Measurements from ENCODE around the gene SH3RF3.

SH3RF3 gene

DNA sequence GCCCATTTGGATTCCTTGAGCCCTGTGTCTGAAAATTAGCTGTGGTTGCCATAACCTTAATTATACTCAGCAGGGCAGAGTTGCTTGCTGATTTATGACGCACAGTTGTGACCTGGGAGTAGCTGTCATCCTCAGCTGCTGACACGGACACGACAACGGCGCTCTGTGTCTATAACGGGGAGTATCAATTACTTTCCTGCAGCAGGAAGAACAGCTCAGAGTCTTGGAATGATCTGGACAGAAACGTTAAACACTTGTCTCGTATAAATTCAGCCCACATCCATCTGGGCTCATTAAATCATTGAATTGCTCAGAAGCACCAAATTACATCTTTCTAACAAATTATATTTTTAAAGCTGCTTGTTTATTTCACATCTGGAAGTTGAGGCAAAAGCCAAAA is 368.5 kb downstream of the SH3RF3 start:
- DNase-seq (ENCODE audit: extremely low read depth, low read depth): peak; percentile 36
- TF ChIP-seq, protein P1, sequence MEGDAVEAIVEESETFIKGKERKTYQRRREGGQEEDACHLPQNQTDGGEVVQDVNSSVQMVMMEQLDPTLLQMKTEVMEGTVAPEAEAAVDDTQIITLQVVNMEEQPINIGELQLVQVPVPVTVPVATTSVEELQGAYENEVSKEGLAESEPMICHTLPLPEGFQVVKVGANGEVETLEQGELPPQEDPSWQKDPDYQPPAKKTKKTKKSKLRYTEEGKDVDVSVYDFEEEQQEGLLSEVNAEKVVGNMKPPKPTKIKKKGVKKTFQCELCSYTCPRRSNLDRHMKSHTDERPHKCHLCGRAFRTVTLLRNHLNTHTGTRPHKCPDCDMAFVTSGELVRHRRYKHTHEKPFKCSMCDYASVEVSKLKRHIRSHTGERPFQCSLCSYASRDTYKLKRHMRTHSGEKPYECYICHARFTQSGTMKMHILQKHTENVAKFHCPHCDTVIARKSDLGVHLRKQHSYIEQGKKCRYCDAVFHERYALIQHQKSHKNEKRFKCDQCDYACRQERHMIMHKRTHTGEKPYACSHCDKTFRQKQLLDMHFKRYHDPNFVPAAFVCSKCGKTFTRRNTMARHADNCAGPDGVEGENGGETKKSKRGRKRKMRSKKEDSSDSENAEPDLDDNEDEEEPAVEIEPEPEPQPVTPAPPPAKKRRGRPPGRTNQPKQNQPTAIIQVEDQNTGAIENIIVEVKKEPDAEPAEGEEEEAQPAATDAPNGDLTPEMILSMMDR (IDR thresholded peaks at IDR 0.05; ENCODE audit: low read depth, low read length): no peak

DNA sequence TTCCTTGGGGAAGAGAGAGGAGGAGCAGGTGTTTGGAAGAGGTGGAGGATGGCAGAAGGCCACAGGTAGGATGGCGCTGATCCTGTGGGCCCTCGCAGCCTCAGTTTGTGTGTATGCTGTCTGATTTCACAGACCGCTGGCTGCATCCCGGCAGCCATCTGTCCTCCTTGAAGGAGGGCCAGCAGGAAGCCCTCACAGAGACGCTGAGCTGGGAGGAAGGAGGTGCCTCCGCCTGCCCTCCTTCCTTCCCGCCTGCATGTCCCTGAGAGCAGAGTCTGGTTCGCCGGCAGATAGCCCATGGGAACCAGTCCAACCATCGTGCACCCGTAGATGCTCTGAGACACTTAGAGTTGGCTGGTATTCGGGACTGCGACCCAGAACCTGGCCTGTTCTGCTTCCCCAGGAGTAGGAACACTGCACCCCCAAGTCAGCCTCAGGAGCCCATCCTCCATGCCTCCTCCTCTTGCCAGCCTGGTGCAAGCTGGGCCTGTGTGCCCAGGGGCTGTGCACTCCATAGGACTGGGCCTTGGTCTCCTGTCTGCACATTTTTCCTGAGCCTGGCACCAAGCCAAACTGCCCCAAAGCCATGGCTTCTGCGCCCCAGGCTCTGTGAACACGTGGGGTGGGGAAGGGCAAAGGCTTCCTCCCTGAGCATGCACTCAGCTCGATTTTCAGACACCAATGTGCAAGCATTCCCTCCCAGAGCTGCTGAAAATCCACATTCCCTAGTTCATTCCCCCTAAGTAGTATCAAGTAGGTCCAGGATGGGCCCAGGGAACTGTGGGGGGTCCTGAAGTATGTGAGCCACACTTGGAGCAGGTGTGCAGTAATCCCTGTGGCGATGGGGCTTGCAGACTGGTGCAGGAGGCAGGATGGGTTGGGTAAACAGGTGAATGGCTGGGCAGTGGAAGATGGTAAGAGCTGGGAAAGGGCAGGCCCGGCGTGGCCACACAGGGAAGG is 369.2 kb downstream of the SH3RF3 start:
- DNase-seq (ENCODE audit: extremely low read depth, low read depth): no peak
- TF ChIP-seq, protein P1 (IDR thresholded peaks at IDR 0.05; ENCODE audit: low read depth, low read length): no peak

DNA sequence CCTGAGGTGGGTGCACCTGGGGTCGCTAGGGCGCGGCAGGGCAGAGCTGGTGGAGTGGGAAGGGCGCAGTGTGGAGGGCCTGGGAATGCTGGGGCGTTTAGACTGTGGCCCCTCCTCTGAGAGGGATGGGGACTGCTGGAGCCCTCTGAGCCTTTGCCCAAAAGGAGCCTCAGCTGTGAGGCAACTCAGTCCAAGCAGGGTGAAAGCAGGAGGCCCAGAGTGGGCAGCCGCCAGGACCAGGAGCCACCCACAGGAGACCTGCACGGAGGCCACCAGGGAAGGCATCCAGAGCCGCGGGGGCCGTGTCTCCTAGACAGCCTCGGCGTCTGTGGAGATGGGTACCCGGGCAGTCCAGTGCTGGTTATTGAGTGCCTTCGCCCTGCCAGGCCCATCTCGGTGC is 369.9 kb downstream of the SH3RF3 start:
- TF ChIP-seq, protein P1 (IDR thresholded peaks at IDR 0.05; ENCODE audit: low read depth, low read length): no peak
- no peak for DNase-seq (ENCODE audit: extremely low read depth, low read depth)

DNA sequence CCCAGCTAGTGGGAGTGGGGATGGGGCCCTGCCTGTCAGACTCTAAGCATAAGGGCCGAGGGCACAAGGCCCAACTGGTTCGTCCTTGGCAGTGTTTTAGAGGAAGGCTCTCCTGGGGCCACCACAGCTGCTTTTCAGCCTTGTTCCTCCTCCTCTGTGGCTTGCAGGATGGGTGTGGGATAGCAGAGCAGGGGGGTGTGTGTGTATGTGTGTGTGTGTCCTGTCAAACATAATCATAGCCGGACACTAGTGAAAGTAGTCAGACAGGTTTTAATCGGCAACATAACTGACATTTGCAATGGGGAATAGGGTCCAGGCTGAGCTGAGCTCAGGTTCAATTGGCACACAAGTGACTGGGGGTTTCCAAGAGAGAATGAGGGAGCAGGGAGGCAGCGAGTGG is 370.6 kb downstream of the SH3RF3 start:
- TF ChIP-seq, protein P1 (IDR thresholded peaks at IDR 0.05; ENCODE audit: low read depth, low read length): no peak
- no peak for DNase-seq (ENCODE audit: extremely low read depth, low read depth)

DNA sequence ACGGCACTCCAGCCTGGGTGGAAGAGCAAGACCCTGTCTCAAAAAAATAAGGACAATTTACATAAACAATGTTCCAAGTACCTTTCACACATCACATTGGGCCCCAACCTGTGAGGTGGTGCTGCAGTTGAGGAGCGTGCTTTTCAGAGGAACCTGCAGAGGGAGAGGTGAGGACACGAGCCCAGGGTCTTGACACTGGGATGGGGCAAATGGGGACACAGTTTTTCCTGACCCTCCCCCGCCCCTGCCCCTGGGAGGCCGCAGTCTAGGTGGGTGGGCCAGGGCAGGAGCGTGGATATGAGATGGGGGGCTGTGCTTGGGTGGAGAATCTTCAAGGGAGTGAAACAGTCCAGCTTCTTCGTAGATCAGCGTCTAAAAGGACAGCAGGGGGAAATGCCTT is 371.9 kb downstream of the SH3RF3 start:
- DNase-seq (ENCODE audit: extremely low read depth, low read depth): no peak
- TF ChIP-seq, protein P1 (IDR thresholded peaks at IDR 0.05; ENCODE audit: low read depth, low read length): no peak

DNA sequence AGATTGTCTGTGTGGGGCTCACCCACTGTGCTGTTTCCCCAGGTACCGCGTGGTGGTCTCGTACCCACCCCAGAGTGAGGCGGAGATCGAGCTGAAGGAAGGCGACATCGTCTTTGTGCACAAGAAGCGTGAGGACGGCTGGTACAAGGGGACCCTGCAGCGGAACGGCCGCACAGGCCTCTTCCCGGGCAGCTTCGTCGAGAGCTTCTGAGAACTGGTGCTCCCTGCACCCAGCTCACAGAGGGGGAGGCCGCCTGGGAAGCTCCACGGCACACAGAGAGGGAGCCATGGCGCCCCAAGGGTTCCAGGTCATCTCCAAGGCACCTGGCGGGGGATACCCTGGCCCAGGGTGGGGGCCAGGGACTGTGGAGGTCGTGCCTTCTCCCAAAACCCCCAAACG is 372.5 kb downstream of the SH3RF3 start:
- DNase-seq (ENCODE audit: extremely low read depth, low read depth): no peak
- TF ChIP-seq, protein P1 (IDR thresholded peaks at IDR 0.05; ENCODE audit: low read depth, low read length): no peak

DNA sequence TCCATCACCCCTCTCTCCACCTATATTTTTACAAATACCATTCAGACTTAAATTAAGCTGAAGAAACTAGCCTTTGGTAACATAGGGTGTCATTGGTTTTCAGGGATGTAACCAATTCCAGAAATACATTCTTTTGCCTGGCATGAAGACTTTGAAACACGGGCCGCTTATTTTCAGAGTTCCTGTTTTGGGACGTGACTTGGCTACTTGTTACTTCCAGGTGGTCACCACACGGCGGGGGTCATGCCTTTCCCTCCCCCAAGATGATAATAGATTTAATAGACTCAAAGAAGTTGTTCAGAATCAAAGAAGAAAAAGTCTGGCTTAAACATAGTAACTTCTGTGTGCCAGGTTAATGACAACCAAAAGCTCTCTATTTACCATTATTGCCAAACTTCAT is 374.2 kb downstream of the SH3RF3 start:
- TF ChIP-seq, protein P1 (IDR thresholded peaks at IDR 0.05; ENCODE audit: low read depth, low read length): no peak
- DNase-seq (ENCODE audit: extremely low read depth, low read depth): no peak

All from AG09319 (cell line).